ENCODE data around the gene GRID1. TPM values are rescaled to one million over a fixed set of nuclear protein-coding genes. Genes with fewer than 3 reads are reported as not detected.

The GRID1 gene
- total RNA-seq, 2 donors from 2014 or later = not detected

- no peaks in the 10 kb centered on the region for H3K27me3 Mint-ChIP-seq
- H3K27ac Mint-ChIP-seq = no peak overlapping the region
- no peak overlapping the region for H3K4me3 Mint-ChIP-seq
- no peak for DNase-seq (ENCODE audit: low spot score)
- H3K9me3 Mint-ChIP-seq = peaks cover 7% of the 10 kb centered on the region
- no peaks in the 10 kb centered on the region for H3K4me1 Mint-ChIP-seq (ENCODE audit: low read depth in 2 of 2)
- no peak for ATAC-seq
- H3K36me3 Mint-ChIP-seq = no peaks in the 10 kb centered on the region
Observed at GRCh38 chr10:85667638-85668233, 698.9 kb downstream of the GRID1 start.

- H3K27me3 Mint-ChIP-seq = no peaks in the 10 kb centered on the region
- no peak overlapping the region for H3K27ac Mint-ChIP-seq
- peaks cover 5% of the 10 kb centered on the region for H3K9me3 Mint-ChIP-seq
- no peak for ATAC-seq
- no peak overlapping the region for H3K4me3 Mint-ChIP-seq
- DNase-seq (ENCODE audit: low spot score) = no peak
- H3K4me1 Mint-ChIP-seq (ENCODE audit: low read depth in 2 of 2) = no peaks in the 10 kb centered on the region
- H3K36me3 Mint-ChIP-seq = no peaks in the 10 kb centered on the region
Observed at GRCh38 chr10:85666987-85667386, 699.6 kb downstream of the GRID1 start.

- Mint-ChIP-seq H3K4me3 (no peak overlapping the region), H3K27me3 (no peaks in the 10 kb centered on the region), H3K4me1 (ENCODE audit: low read depth in 2 of 2) (no peaks in the 10 kb centered on the region), H3K36me3 (no peaks in the 10 kb centered on the region), H3K9me3 (peaks cover 5% of the 10 kb centered on the region), H3K27ac (no peak overlapping the region)
- DNase-seq (ENCODE audit: low spot score) (no peak), ATAC-seq (no peak)
Observed at GRCh38 chr10:85666102-85666501, 700.5 kb downstream of the GRID1 start.

- H3K36me3 Mint-ChIP-seq = no peaks in the 10 kb centered on the region
- no peaks in the 10 kb centered on the region for H3K4me1 Mint-ChIP-seq (ENCODE audit: low read depth in 2 of 2)
- no peaks in the 10 kb centered on the region for H3K27me3 Mint-ChIP-seq
- no peak for ATAC-seq
- no peak for DNase-seq (ENCODE audit: low spot score)
- H3K27ac Mint-ChIP-seq = no peak overlapping the region
- peaks cover under 1% of the 10 kb centered on the region for H3K9me3 Mint-ChIP-seq
- no peak overlapping the region for H3K4me3 Mint-ChIP-seq
Observed at GRCh38 chr10:85665681-85666080, 700.9 kb downstream of the GRID1 start.

GRCh38 chr10:85665078-85665477 is 701.5 kb downstream of the GRID1 start:
- no peaks in the 10 kb centered on the region for H3K27me3 Mint-ChIP-seq
- H3K9me3 Mint-ChIP-seq = no peaks in the 10 kb centered on the region
- DNase-seq (ENCODE audit: low spot score) (no peak), ATAC-seq (no peak)
- no peak overlapping the region for H3K4me3 Mint-ChIP-seq
- no peaks in the 10 kb centered on the region for H3K36me3 Mint-ChIP-seq
- H3K27ac Mint-ChIP-seq = no peak overlapping the region
- no peaks in the 10 kb centered on the region for H3K4me1 Mint-ChIP-seq (ENCODE audit: low read depth in 2 of 2)

- ATAC-seq (no peak), DNase-seq (ENCODE audit: low spot score) (no peak)
- H3K4me1 Mint-ChIP-seq (ENCODE audit: low read depth in 2 of 2) = peaks cover 0 to 2% of the 10 kb centered on the region in 2 donors
- H3K4me3 Mint-ChIP-seq = no peak overlapping the region
- H3K27ac Mint-ChIP-seq = no peak overlapping the region
- peaks cover 3% of the 10 kb centered on the region for H3K9me3 Mint-ChIP-seq
- H3K36me3 Mint-ChIP-seq = no peaks in the 10 kb centered on the region
- peaks cover 2 to 11% of the 10 kb centered on the region in 2 donors for H3K27me3 Mint-ChIP-seq
Observed at GRCh38 chr10:85661123-85661522, 705.5 kb downstream of the GRID1 start.

GRCh38 chr10:85659331-85659730 is 707.3 kb downstream of the GRID1 start:
- peaks cover 3% of the 10 kb centered on the region for H3K9me3 Mint-ChIP-seq
- no peaks in the 10 kb centered on the region for H3K36me3 Mint-ChIP-seq
- DNase-seq (ENCODE audit: low spot score) (no peak), ATAC-seq (no peak)
- no peak overlapping the region for H3K4me3 Mint-ChIP-seq
- H3K27ac Mint-ChIP-seq = no peak overlapping the region
- peaks cover 0 to 2% of the 10 kb centered on the region in 2 donors for H3K4me1 Mint-ChIP-seq (ENCODE audit: low read depth in 2 of 2)
- H3K27me3 Mint-ChIP-seq = peaks cover 2 to 11% of the 10 kb centered on the region in 2 donors

- no peak for ATAC-seq
- no peaks in the 10 kb centered on the region for H3K36me3 Mint-ChIP-seq
Observed at GRCh38 chr10:85658518-85658917, 708.1 kb downstream of the GRID1 start.

GRCh38 chr10:85657476-85658113 is 709.0 kb downstream of the GRID1 start:
- Mint-ChIP-seq H3K4me3 (no peak overlapping the region), H3K9me3 (peaks cover 3% of the 10 kb centered on the region), H3K27me3 (peaks cover 2 to 11% of the 10 kb centered on the region in 2 donors), H3K4me1 (ENCODE audit: low read depth in 2 of 2) (peaks cover 0 to 2% of the 10 kb centered on the region in 2 donors), H3K36me3 (no peaks in the 10 kb centered on the region), H3K27ac (no peak overlapping the region)
- DNase-seq (ENCODE audit: low spot score) (no peak), ATAC-seq (no peak)

More at GRCh38 chr10:85658518-85658917, 708.1 kb downstream of the GRID1 start:
- Mint-ChIP-seq H3K27ac (no peak overlapping the region), H3K27me3 (peaks cover 2 to 11% of the 10 kb centered on the region in 2 donors), H3K4me1 (ENCODE audit: low read depth in 2 of 2) (peaks cover 0 to 2% of the 10 kb centered on the region in 2 donors), H3K9me3 (peaks cover 3% of the 10 kb centered on the region), H3K4me3 (no peak overlapping the region)
- no peak for DNase-seq (ENCODE audit: low spot score)

- peaks cover 2 to 11% of the 10 kb centered on the region in 2 donors for H3K27me3 Mint-ChIP-seq
- ATAC-seq = no peak
- H3K4me1 Mint-ChIP-seq (ENCODE audit: low read depth in 2 of 2) = peaks cover 0 to 2% of the 10 kb centered on the region in 2 donors
- DNase-seq (ENCODE audit: low spot score) = no peak
- no peaks in the 10 kb centered on the region for H3K36me3 Mint-ChIP-seq
- no peak overlapping the region for H3K27ac Mint-ChIP-seq
- no peak overlapping the region for H3K4me3 Mint-ChIP-seq
- peaks cover 3% of the 10 kb centered on the region for H3K9me3 Mint-ChIP-seq
Observed at GRCh38 chr10:85655411-85655810, 711.2 kb downstream of the GRID1 start.

- Mint-ChIP-seq H3K9me3 (peaks cover 4% of the 10 kb centered on the region), H3K36me3 (no peaks in the 10 kb centered on the region), H3K27ac (no peak overlapping the region), H3K4me3 (no peak overlapping the region), H3K4me1 (ENCODE audit: low read depth in 2 of 2) (no peaks in the 10 kb centered on the region), H3K27me3 (no peaks in the 10 kb centered on the region)
- ATAC-seq = no peak
- DNase-seq (ENCODE audit: low spot score) = no peak
Observed at GRCh38 chr10:85651497-85651882, 715.1 kb downstream of the GRID1 start.

- no peak for DNase-seq (ENCODE audit: low spot score)
- H3K4me3 Mint-ChIP-seq = no peak overlapping the region
- H3K27ac Mint-ChIP-seq = no peak overlapping the region
- H3K9me3 Mint-ChIP-seq = peaks cover 4% of the 10 kb centered on the region
- no peaks in the 10 kb centered on the region for H3K4me1 Mint-ChIP-seq (ENCODE audit: low read depth in 2 of 2)
- no peaks in the 10 kb centered on the region for H3K27me3 Mint-ChIP-seq
- H3K36me3 Mint-ChIP-seq = no peaks in the 10 kb centered on the region
- ATAC-seq = no peak
Observed at GRCh38 chr10:85650791-85651496, 715.7 kb downstream of the GRID1 start.

- DNase-seq (ENCODE audit: low spot score) = no peak
- Mint-ChIP-seq H3K36me3 (no peaks in the 10 kb centered on the region), H3K27ac (no peak overlapping the region), H3K4me1 (ENCODE audit: low read depth in 2 of 2) (no peaks in the 10 kb centered on the region), H3K4me3 (no peak overlapping the region), H3K27me3 (no peaks in the 10 kb centered on the region), H3K9me3 (peaks cover 4% of the 10 kb centered on the region)
- ATAC-seq = no peak
Observed at GRCh38 chr10:85649461-85649860, 717.1 kb downstream of the GRID1 start.

GRCh38 chr10:85648279-85648754 is 718.3 kb downstream of the GRID1 start:
- DNase-seq (ENCODE audit: low spot score) (no peak), ATAC-seq (no peak)
- Mint-ChIP-seq H3K27ac (no peak overlapping the region), H3K9me3 (peaks cover 4% of the 10 kb centered on the region), H3K4me3 (no peak overlapping the region), H3K27me3 (no peaks in the 10 kb centered on the region), H3K4me1 (ENCODE audit: low read depth in 2 of 2) (no peaks in the 10 kb centered on the region), H3K36me3 (no peaks in the 10 kb centered on the region)
